HepG2 (cell line): ENCODE results near the gene ELP1. TPM values are rescaled to one million over a fixed set of nuclear protein-coding genes. Genes with fewer than 3 reads are reported as not detected.

ENCODE experiments used
- ATAC-seq: fragments of 200-7000 bp; cut with Tn5 transposase; 3 replicates; pipeline ENCODE4 v1.9.1; 2020; ENCODE audit warnings: mild to moderate bottlenecking, moderate library complexity
- BruUV-seq: library from RNA; stranded (reverse); fragments of 400-500 nt; replicated peaks from 2 replicates; lab custom pipeline; 2021; lab: Mats Ljungman, UMichigan
- CTCF ChIA-PET: fragments of 300-600 bp; formaldehyde crosslinking; extraction: SDS; loops from one replicate; lab custom pipeline; 2021; ENCODE audit warnings: low total read pairs, inconsistent platforms, low intra/inter-chr PET ratio; lab: Yijun Ruan, JAX
- POLR2A ChIA-PET: fragments of 350-600 bp; sonication (Branson Sonifier 250); formaldehyde crosslinking; loops from one replicate; lab custom pipeline; 2020; ENCODE audit warnings: antibody characterized with exemption, inconsistent platforms; lab: Yijun Ruan, JAX
- DNase-seq: peaks from one replicate; pipeline ENCODE4 v3.0.0-alpha.2; 2015; ENCODE audit warnings: low spot score
- FAIRE-seq: peaks from 3 replicates; lab custom pipeline; 2011; peaks lifted over from hg19 to GRCh38; lab: Jason Lieb, UNC
- H2AFZ ChIP-seq: one replicate; pipeline ENCODE4 v1.6.1; 2011; ENCODE audit warnings: low read length, inconsistent platforms
- H3K27ac ChIP-seq: fragments of 300-600 bp; 3 replicates; pipeline ENCODE4 v1.8.0; 2011; ENCODE audit warnings: mixed run types, mild to moderate bottlenecking, mixed read lengths, low read length, inconsistent platforms; ENCODE audit not compliant: insufficient read depth; ENCODE audit errors: extremely low read length
- H3K27me3 ChIP-seq, 2 experiments: fragments of 200-600 bp in 1 of 2; 2 replicates in 1 of 2; 3 replicates in 1 of 2; pipeline versions ENCODE4 v1.6.0 to v1.8.0; 2011; ENCODE audit warnings: low read length in 2 of 2, mild to moderate bottlenecking in 2 of 2, moderate library complexity in 2 of 2, inconsistent platforms in 1 of 2; ENCODE audit not compliant: insufficient read depth in 2 of 2, control insufficient read depth in 1 of 2
- H3K36me3 ChIP-seq, 2 experiments: fragments of 200-600 bp in 1 of 2; replicated peaks in 1 of 2; 2 replicates in 1 of 2; 3 replicates in 1 of 2; pipeline versions ENCODE4 v1.5.1 to v1.8.0; 2011; ENCODE audit warnings: low read length in 2 of 2, inconsistent platforms in 1 of 2; ENCODE audit not compliant: insufficient read depth in 2 of 2, control insufficient read depth in 1 of 2
- H3K4me1 ChIP-seq: 2 replicates; pipeline ENCODE4 v1.5.1; 2012; ENCODE audit warnings: low read length, inconsistent platforms; ENCODE audit not compliant: insufficient read depth
- H3K4me2 ChIP-seq: 2 replicates; pipeline ENCODE4 v1.6.0; 2011; ENCODE audit warnings: low read depth, low read length, inconsistent platforms
- H3K4me3 ChIP-seq, 3 experiments: fragments of 200-600 bp in 1 of 3; sonication (generic), shearing (Covaris generic) in 1 of 3; replicated peaks in 1 of 3; 2 replicates each; pipeline ENCODE4 v1.5.1; 2011 to 2016; ENCODE audit warnings: low read length in 3 of 3, inconsistent platforms in 2 of 3, low read depth in 2 of 3, mild to moderate bottlenecking in 2 of 3, control low read depth in 1 of 3, mixed read lengths in 1 of 3; ENCODE audit not compliant: insufficient read depth in 1 of 3
- H3K79me2 ChIP-seq: one replicate; pipeline ENCODE4 v1.6.1; 2011; ENCODE audit warnings: low read length, inconsistent platforms; ENCODE audit not compliant: insufficient read depth
- H3K9ac ChIP-seq: 2 replicates; pipeline ENCODE4 v1.6.0; 2011; ENCODE audit warnings: mild to moderate bottlenecking, low read depth, low read length, inconsistent platforms; ENCODE audit not compliant: insufficient read depth
- H3K9me3 ChIP-seq: 2 replicates; pipeline ENCODE4 v1.5.1; 2012; ENCODE audit warnings: mild to moderate bottlenecking, low read length
- H4K20me1 ChIP-seq: 2 replicates; pipeline ENCODE4 v1.6.0; 2011; ENCODE audit warnings: inconsistent platforms, mild to moderate bottlenecking, low read length, moderate library complexity; ENCODE audit not compliant: insufficient read depth
- PBX3 ChIP-seq: sonication (generic); formaldehyde crosslinking; IDR thresholded peaks from 2 replicates; pipeline ENCODE4 v1.8.1; 2023; ENCODE audit warnings: missing genetic modification reagents, inconsistent platforms, borderline replicate concordance
- REL ChIP-seq: sonication (generic); formaldehyde crosslinking; conservative IDR thresholded peaks from 2 replicates; pipeline ENCODE4 v1.8.0; 2022; ENCODE audit warnings: mild to moderate bottlenecking, missing genetic modification reagents, moderate library complexity
- ZBTB14 ChIP-seq: sonication (generic); formaldehyde crosslinking; IDR thresholded peaks from 2 replicates; pipeline ENCODE4 v1.4.0; 2020; ENCODE audit warnings: missing genetic modification reagents
- ZBTB21 ChIP-seq: sonication (generic); formaldehyde crosslinking; IDR thresholded peaks from 2 replicates; pipeline ENCODE4 v1.4.0; 2020; ENCODE audit warnings: missing genetic modification reagents
- ZNF275 ChIP-seq: sonication (generic); formaldehyde crosslinking; IDR thresholded peaks from 2 replicates; pipeline ENCODE4 v1.8.0; 2022; ENCODE audit warnings: missing genetic modification reagents, mild to moderate bottlenecking, inconsistent platforms, borderline replicate concordance
- ZNF296 ChIP-seq: sonication (generic); formaldehyde crosslinking; conservative IDR thresholded peaks from 2 replicates; pipeline ENCODE4 v1.5.0; 2020; ENCODE audit warnings: mild to moderate bottlenecking, missing genetic modification reagents
- ZNF430 ChIP-seq: sonication (generic); formaldehyde crosslinking; IDR thresholded peaks from 2 replicates; pipeline ENCODE4 v1.9.0; 2021; ENCODE audit warnings: mild to moderate bottlenecking, missing genetic modification reagents
- ZNF446 ChIP-seq: sonication (generic); formaldehyde crosslinking; IDR thresholded peaks from 2 replicates; pipeline ENCODE4 v1.5.0; 2020; ENCODE audit warnings: mild to moderate bottlenecking, missing genetic modification reagents
- WGBS: methylation state at CpG from one replicate; pipeline ENCODE4 v1.1.6; 2017; ENCODE audit warnings: low lambda C conversion rate; 5-methylcytosine and 5-hydroxymethylcytosine counted together
- in situ Hi-C: cut with HindIII; loops from 2 replicates; pipeline ENCODE4 v1.10.0; 2017; ENCODE audit warnings: low pct_unique_long_range_greater_than_20kb; ENCODE audit not compliant: extremely low pct_ligation_motif_present
- intact Hi-C: fragments of 100-400 bp; cut with micrococcal nuclease; formaldehyde crosslinking; loops from one replicate; pipeline ENCODE4 v1.10.0; 2022; ENCODE audit not compliant: unreplicated experiment
- polyA plus RNA-seq, 8 experiments: library from polyadenylated mRNA; depleted of rRNA in 3 of 8; stranded (reverse) in 7 of 8; unstranded in 1 of 8; fragments of >200 nt; fragmentation: Illumina TruSeq in 4 of 8; extraction: Trizol in 4 of 8; gene quantifications; 2 replicates each; pipeline versions ENCODE4 v1.2.1 to v1.2.3, GENCODE V29; 2011 to 2016; ENCODE audit warnings: low read depth in 4 of 8, missing spikeins in 1 of 8, mixed read lengths in 1 of 8; ENCODE audit not compliant: insufficient read depth in 1 of 8
- total RNA-seq, 5 experiments: library from RNA; depleted of rRNA; stranded (reverse); fragments of >200 nt; fragmentation: Illumina TruSeq; extraction: Trizol; gene quantifications; 2 replicates each; pipeline ENCODE4 v1.2.3, GENCODE V29; 2016; ENCODE audit warnings: low read depth in 1 of 5

The ELP1 gene
- total and polyA plus RNA-seq, 2 of the 13 experiments (the other 11 are each of a cell fraction or from before 2014, with no cell fraction given) = 157 to 275 TPM

GRCh38 chr9:108933231-108933717 is 650 bp downstream of the ELP1 start:
- Histone ChIP-seq H4K20me1 (no peaks in the 10 kb centered on the region), H3K36me3 (peaks cover 4 to 24% of the 10 kb centered on the region in 2 experiments; a peak in 4 of 5 replicates), H3K9me3 (no peaks in the 10 kb centered on the region), H3K4me3 (peak overlapping the region; percentile 84 to 100 (median 95)), H3K27me3 (no peaks in the 10 kb centered on the region; a peak in 1 of 5 replicates), H3K9ac (peak overlapping the region; percentile 89), H2AFZ (no peak overlapping the region), H3K27ac (peak overlapping the region; percentile 84), H3K4me2 (peak overlapping the region; percentile 80), H3K4me1 (peaks cover 49% of the 10 kb centered on the region), H3K79me2 (peaks cover 68% of the 10 kb centered on the region)
- no TSS peak for BruUV-seq
- POLR2A ChIA-PET = interaction anchor here (0.6 kb wide), 1 partner anchor 21 kb away, joined by 3 read pairs; no protein-coding TSS in a partner anchor
- intact Hi-C loops (loop anchor here (2.0 to 10.0 kb wide), 3 partner anchors 14 to 158 kb away; no protein-coding TSS in a partner anchor), in situ Hi-C loops (loop anchor here (5.0 kb wide), 1 partner anchor 46 kb away; no protein-coding TSS in a partner anchor)
- FAIRE-seq (no peak), ATAC-seq (no peak), DNase-seq (no peak)
- CTCF ChIA-PET = no interaction called here
- WGBS = 0% methylated on average over 20 of the region's 25 CpGs
- TF ChIP-seq REL (CRISPR knock-in tag) (0 out of 2 replicates have a peak, but pooled peaks have one; percentile 17), ZNF275 (CRISPR knock-in tag) (0 out of 2 replicates have a peak, but pooled peaks have one; percentile 10), ZBTB21 (CRISPR knock-in tag) (no peak), ZNF446 (CRISPR knock-in tag) (no peak), PBX3 (CRISPR knock-in tag) (peak; percentile 2; the same call in 1 of the 2 replicates), ZNF430 (CRISPR knock-in tag) (0 out of 2 replicates have a peak, but pooled peaks have one; percentile 12), ZBTB14 (CRISPR knock-in tag) (peak; percentile 4; the same call in 1 of the 2 replicates), ZNF296 (0 out of 2 replicates have a peak, but pooled peaks have one; percentile 21)
